Stromal cell of bone marrow (primary cell): Measurements from ENCODE around the gene S1PR4.
A peak's percentile ranks its signal among the peaks of the same experiment; 100 is the strongest.
"Not testable (repeated sequence)": the region's sequence is repeated elsewhere in the genome, so short reads cannot be mapped to it uniquely, and the experiment has no call there.

Source experiments
- DNase-seq: peaks from one replicate; pipeline ENCODE4 v3.0.0-alpha.2; 2012; ENCODE audit warnings: low read depth

S1PR4 gene

GRCh38 chr19:3179739-3180293 lies 1.2 kb downstream of the S1PR4 start:
- no peak for DNase-seq

- no peak for DNase-seq
Measured at GRCh38 chr19:3183721-3184641, 5.4 kb downstream of the S1PR4 start.

DNA sequence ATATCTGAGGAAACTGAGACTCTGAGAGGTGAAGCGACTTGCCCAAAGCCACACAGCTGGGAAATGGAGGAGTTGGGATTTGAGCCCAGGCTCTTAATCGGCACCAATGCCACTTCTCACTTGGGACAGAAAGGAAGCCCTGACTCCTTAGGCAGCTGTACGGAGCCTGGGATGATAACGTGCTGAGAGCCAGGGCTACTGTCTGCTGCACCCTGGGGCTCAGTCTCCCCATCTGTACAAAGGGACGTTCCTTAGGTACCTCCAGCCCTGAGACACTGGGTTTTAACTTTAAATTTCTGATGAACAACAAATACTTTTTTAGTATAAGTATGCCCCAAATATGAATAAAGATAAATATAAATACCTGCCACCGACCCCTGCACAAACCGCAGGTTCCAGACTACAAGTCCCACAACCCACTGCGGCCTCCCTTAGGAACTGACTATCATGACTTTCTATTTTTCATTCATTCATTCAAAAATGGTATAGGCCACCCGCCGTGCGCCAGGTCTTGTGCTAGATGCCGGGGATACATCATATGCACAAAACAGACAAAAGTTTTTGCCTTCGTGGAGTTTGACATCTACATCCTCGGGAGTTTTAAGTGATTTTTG lies 6.4 kb downstream of the S1PR4 start:
- no peak for DNase-seq

DNA sequence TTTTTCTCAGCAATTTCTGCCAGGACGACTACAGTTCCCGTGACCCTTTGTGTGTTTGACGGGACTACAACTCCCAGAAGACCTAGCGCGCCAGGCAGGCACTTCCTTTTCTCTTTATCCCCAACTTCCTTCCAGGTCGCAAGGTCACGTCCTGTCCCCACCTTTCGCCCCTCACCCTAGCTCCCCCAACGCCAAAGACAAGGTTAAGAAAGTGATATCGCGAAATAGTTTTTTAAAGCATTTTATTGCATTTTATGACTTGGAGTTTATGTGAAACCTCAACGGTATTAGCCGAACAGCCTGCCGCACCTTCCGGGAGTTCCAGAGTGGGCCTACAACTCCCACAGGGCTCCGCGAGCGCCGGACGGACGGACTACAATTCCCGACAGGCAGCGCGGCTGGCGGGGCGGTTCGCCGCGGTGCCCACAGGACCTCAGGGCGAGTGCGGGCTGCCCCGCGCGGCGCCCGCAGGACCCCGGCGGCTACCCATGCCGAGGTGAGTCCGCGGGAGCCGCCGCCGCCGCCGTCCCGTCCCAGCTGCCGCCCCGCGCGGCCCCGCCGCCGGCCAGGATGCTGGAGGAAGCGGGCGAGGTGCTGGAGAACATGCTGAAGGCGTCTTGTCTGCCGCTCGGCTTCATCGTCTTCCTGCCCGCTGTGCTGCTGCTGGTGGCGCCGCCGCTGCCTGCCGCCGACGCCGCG lies 7.0 kb downstream of the S1PR4 start, which contains the start of gene NCLN:
NCLN (plus strand) TSS at position 470 of the 699 bp plus-strand sequence; CDS start at position 571, 101 bp downstream.
- peak; percentile 91 for DNase-seq

- DNase-seq: no peak
Measured at GRCh38 chr19:3186160-3186688, 7.7 kb downstream of the S1PR4 start.

DNA sequence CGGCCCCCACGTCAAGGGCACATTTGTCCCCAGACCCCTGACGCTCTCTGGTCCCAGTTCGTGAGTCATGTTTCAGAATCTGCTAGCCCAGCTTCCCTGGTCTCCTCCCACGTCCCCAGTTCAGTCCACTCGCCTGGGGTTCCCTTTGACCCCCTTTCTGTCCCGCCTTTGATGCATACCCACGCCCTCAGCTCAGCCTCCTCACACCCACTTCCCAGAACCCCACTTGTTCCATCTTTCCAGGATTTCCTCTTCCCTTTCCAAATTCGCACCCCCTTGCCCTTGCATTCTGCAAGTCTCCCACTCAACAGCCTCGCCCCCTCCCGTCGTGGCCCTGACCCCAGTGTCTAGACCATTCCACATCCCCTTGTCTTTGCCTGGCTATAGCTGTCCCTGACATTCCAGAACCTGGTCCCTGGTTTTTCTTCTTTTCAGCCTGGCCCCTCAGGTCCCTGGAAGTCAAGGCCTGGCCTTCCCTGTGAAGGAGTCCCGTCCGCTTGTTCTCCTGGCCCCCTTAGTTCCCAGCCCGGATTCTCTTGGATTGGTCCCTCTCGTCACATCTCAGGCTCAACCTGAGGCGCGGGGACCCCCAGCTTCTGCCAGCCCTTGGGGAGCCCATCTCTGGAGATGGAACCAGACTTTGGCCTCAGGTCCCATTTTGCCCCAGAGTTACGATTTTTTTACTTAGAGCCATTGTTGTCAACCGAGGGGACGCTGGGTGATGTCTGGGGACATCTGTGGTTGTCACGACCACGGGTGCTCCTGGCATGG lies 8.5 kb downstream of the S1PR4 start:
- no peak for DNase-seq

DNA sequence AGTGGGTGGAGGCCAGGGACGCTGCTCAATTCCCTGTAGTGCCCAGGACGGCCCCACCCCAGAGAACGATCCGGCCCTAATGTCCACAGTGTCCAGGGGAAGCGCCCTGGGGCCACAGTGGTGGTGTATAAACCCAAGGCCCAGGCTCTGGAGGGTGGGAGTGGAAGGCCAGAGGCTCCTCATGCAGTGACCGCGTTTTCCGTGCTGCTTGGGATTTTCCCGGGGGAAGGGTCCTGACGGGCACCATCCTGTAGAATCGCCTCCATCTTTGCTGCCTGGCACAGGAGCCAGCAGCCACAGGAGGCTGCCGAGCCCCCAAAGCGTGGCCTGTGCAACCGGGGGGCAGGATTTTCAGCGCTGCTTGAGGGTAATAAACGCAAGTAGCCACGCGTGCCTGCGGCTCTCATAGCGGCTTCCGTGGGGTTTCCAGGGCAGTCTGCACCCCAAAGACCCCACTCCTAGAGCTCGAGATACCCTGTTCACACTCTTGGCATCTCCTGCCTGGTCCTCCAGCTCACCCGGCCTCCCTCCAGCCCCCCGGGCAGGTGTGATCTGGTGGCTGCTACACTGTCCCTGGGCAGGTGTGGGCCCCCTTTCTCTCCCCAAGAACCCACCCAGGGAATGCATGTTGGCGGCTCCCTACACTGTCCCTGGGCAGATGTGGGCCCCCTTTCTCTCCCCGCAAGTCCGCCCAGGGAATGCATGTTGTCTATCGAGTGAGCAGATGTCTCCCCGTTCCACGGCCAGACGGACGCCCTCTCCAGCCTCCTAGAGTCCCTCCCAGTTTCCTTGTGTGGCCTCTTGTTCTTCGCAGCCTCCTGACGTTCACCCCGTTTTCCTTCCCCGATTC lies 9.3 kb downstream of the S1PR4 start:
- DNase-seq: no peak

DNA sequence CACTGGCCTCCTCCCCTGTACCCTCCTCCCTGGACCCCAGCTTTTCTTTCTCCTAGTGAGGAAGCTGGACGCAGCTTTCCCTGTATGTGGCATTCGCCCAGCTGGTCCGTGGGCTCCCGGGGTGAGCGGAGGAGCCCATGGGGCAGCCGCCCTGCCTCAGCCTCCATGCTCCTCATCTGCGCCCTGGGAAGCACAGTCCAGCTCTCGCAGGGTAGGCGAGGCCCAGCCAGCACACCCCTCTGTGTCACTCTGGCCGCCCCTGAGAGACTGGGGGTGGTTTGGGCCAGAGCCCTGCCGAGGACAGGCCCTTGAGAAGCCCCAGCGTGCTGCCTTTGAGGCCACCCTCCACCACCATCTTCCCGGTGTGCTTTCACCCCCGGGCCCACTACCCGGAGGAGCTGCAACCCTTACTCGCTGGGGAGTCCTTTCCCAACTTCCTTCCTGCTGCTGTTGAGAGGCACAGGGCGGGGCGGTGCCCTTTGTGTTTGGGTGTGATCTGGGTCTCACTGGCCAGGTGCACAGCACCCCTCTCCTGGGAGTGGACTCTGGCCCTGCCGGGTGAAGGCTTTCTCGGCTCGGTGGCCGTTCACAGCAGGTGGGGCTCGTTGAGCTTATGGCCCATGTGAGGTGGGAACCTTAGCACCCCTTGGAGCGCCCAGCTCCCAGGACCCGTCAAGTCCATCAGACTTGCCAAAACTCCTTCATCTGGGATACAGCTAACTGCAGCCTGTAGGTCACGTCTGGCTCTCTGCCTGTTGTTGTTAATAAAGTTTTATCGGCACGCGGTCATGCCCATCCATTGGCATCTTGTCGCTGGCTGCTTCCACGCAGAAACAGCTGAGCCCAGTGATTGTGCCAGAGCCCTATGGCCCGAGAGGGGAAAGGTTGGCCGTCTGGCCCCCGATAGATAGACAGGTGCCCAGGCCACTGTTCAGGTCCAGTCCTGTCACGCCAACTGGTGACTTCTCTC lies 10.3 kb downstream of the S1PR4 start:
- no peak for DNase-seq

GRCh38 chr19:3189702-3190469 lies 11.3 kb downstream of the S1PR4 start:
- DNase-seq: no peak

DNA sequence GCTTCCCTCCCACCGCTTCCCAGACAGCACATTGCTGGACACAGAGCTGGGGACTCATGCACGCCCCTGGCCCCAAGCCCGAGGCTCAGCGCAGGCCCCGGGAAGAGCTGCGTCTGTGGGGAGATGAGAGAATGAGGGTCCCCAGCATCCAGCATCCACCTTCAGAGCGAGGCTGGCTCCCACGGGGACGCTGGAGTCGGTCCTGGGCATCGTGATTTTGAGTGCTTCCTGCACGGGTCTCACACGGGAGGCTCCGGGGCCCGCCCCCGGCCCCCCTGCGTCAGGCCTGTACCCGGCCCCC lies 11.9 kb downstream of the S1PR4 start:
- DNase-seq: no peak

DNA sequence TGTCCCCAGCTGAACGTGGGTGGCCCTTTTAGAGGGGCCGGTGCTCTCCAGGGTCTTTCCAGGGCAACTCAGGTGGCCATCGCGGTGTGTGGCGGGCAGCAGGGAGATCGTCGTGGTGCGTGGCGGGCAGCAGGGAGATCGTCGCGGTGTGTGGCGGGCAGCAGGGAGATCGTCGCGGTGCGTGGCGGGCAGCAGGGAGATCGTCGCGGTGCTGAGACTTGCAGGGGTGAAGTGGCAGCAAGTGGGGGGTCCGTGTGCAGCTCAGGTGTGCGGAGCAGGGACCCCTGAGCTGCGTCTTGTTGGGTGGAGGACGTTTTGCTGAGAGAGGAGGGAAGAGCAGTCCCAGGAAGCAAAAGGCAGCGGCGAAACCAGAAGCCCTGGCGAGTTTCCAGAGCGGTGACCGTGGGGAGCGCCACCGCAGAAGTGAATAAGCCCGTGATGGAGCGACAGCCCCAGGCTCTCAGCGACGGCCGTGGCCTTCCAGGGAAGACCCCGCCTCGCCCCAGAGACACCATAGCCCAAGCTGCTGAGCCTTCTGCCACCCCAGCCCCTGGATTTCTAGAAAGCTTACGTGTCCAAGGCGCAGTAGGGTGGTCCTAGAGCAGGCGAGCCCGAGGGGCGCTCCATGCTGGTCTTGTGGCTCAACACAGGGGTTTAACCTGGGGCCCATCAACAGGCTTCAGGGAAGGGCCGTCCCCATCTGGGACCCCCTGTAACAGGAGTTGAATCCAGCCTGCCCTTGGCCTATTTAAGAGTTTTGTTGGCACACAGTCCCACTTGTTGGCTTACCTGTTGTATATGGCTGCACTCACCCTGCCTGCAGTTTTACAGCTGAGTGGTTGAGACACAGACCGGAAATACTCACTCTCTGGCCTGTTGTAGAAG lies 12.6 kb downstream of the S1PR4 start:
- DNase-seq: no peak

- DNase-seq: not testable (repeated sequence)
Measured at GRCh38 chr19:3191806-3192104, 13.2 kb downstream of the S1PR4 start.

GRCh38 chr19:3192228-3192635 lies 13.7 kb downstream of the S1PR4 start:
- no peak for DNase-seq

GRCh38 chr19:3192684-3193083 lies 14.1 kb downstream of the S1PR4 start:
- DNase-seq: no peak

- DNase-seq: no peak
Measured at GRCh38 chr19:3193256-3194105, 14.9 kb downstream of the S1PR4 start.

- no peak for DNase-seq
Measured at GRCh38 chr19:3194106-3195087, 15.8 kb downstream of the S1PR4 start.
